ENCODE results near the gene ZNF593OS.

DNA sequence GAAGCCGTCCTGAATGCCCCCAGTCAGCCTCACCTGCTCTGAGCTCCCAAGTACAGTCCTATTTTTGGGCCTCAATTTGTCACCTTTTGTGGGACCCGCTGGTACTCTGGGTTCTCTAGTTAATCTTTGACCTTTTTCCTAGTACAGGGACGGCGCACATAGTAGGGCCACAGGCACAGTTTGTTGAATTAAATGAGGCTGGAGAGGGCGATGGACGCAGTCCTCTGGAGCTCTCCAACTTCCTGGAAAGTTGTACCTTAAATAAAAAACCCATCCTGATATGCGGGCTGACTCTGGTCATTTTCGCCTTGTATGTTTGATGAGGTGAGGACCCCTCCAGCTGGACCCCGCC, 8.0 kb downstream of the ZNF593OS start:
- TF ChIP-seq SRF (IDR thresholded peaks at IDR 0.05; ENCODE audit: low read depth, low read length), result no peak
- no peak for TF ChIP-seq POLR2A (IDR thresholded peaks at IDR 0.05; ENCODE audit: control extremely low read depth in 1 of 2, low read depth in 2 of 2, low read length in 2 of 2)
- TF ChIP-seq, protein P1, sequence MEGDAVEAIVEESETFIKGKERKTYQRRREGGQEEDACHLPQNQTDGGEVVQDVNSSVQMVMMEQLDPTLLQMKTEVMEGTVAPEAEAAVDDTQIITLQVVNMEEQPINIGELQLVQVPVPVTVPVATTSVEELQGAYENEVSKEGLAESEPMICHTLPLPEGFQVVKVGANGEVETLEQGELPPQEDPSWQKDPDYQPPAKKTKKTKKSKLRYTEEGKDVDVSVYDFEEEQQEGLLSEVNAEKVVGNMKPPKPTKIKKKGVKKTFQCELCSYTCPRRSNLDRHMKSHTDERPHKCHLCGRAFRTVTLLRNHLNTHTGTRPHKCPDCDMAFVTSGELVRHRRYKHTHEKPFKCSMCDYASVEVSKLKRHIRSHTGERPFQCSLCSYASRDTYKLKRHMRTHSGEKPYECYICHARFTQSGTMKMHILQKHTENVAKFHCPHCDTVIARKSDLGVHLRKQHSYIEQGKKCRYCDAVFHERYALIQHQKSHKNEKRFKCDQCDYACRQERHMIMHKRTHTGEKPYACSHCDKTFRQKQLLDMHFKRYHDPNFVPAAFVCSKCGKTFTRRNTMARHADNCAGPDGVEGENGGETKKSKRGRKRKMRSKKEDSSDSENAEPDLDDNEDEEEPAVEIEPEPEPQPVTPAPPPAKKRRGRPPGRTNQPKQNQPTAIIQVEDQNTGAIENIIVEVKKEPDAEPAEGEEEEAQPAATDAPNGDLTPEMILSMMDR (IDR thresholded peaks at IDR 0.05; ENCODE audit: control extremely low read depth in 1 of 3, insufficient read depth in 1 of 3, low read depth in 1 of 3, low read length in 3 of 3), result no peak
- TF ChIP-seq NRF1 (IDR thresholded peaks at IDR 0.05; ENCODE audit: low read depth, low read length), result no peak
- no peak for TF ChIP-seq CEBPB (IDR thresholded peaks at IDR 0.05; ENCODE audit: low read depth, low read length)
- no peak for TF ChIP-seq EP300 (IDR thresholded peaks at IDR 0.05; ENCODE audit: borderline replicate concordance in 1 of 2, low read depth in 2 of 2, low read length in 2 of 2)
- no peak for TF ChIP-seq CBX5 (IDR thresholded peaks at IDR 0.05; ENCODE audit: low read depth, low read length)
- no peak for TF ChIP-seq EGR1 (IDR thresholded peaks at IDR 0.05; ENCODE audit: borderline replicate concordance, low read depth, low read length)
- TF ChIP-seq POLR2AphosphoS5 (IDR thresholded peaks at IDR 0.05; ENCODE audit: low read depth, low read length), result no peak
- TF ChIP-seq, protein P2, sequence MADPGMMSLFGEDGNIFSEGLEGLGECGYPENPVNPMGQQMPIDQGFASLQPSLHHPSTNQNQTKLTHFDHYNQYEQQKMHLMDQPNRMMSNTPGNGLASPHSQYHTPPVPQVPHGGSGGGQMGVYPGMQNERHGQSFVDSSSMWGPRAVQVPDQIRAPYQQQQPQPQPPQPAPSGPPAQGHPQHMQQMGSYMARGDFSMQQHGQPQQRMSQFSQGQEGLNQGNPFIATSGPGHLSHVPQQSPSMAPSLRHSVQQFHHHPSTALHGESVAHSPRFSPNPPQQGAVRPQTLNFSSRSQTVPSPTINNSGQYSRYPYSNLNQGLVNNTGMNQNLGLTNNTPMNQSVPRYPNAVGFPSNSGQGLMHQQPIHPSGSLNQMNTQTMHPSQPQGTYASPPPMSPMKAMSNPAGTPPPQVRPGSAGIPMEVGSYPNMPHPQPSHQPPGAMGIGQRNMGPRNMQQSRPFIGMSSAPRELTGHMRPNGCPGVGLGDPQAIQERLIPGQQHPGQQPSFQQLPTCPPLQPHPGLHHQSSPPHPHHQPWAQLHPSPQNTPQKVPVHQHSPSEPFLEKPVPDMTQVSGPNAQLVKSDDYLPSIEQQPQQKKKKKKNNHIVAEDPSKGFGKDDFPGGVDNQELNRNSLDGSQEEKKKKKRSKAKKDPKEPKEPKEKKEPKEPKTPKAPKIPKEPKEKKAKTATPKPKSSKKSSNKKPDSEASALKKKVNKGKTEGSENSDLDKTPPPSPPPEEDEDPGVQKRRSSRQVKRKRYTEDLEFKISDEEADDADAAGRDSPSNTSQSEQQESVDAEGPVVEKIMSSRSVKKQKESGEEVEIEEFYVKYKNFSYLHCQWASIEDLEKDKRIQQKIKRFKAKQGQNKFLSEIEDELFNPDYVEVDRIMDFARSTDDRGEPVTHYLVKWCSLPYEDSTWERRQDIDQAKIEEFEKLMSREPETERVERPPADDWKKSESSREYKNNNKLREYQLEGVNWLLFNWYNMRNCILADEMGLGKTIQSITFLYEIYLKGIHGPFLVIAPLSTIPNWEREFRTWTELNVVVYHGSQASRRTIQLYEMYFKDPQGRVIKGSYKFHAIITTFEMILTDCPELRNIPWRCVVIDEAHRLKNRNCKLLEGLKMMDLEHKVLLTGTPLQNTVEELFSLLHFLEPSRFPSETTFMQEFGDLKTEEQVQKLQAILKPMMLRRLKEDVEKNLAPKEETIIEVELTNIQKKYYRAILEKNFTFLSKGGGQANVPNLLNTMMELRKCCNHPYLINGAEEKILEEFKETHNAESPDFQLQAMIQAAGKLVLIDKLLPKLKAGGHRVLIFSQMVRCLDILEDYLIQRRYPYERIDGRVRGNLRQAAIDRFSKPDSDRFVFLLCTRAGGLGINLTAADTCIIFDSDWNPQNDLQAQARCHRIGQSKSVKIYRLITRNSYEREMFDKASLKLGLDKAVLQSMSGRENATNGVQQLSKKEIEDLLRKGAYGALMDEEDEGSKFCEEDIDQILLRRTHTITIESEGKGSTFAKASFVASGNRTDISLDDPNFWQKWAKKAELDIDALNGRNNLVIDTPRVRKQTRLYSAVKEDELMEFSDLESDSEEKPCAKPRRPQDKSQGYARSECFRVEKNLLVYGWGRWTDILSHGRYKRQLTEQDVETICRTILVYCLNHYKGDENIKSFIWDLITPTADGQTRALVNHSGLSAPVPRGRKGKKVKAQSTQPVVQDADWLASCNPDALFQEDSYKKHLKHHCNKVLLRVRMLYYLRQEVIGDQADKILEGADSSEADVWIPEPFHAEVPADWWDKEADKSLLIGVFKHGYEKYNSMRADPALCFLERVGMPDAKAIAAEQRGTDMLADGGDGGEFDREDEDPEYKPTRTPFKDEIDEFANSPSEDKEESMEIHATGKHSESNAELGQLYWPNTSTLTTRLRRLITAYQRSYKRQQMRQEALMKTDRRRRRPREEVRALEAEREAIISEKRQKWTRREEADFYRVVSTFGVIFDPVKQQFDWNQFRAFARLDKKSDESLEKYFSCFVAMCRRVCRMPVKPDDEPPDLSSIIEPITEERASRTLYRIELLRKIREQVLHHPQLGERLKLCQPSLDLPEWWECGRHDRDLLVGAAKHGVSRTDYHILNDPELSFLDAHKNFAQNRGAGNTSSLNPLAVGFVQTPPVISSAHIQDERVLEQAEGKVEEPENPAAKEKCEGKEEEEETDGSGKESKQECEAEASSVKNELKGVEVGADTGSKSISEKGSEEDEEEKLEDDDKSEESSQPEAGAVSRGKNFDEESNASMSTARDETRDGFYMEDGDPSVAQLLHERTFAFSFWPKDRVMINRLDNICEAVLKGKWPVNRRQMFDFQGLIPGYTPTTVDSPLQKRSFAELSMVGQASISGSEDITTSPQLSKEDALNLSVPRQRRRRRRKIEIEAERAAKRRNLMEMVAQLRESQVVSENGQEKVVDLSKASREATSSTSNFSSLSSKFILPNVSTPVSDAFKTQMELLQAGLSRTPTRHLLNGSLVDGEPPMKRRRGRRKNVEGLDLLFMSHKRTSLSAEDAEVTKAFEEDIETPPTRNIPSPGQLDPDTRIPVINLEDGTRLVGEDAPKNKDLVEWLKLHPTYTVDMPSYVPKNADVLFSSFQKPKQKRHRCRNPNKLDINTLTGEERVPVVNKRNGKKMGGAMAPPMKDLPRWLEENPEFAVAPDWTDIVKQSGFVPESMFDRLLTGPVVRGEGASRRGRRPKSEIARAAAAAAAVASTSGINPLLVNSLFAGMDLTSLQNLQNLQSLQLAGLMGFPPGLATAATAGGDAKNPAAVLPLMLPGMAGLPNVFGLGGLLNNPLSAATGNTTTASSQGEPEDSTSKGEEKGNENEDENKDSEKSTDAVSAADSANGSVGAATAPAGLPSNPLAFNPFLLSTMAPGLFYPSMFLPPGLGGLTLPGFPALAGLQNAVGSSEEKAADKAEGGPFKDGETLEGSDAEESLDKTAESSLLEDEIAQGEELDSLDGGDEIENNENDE (IDR thresholded peaks at IDR 0.05; ENCODE audit: insufficient replicate concordance, low read length), result no peak
- no peak for TF ChIP-seq CREB1 (IDR thresholded peaks at IDR 0.05)

Measured in H1 (cell line).